HG03064 (cell line): ENCODE results near the gene MYO18A.

ENCODE experiments used
- ATAC-seq: cut with Tn5 transposase; IDR thresholded peaks from one replicate; pipeline ENCODE4 v1.9.1; 2021; ENCODE audit warnings: low read depth; ENCODE audit not compliant: unreplicated experiment

Gene MYO18A

DNA sequence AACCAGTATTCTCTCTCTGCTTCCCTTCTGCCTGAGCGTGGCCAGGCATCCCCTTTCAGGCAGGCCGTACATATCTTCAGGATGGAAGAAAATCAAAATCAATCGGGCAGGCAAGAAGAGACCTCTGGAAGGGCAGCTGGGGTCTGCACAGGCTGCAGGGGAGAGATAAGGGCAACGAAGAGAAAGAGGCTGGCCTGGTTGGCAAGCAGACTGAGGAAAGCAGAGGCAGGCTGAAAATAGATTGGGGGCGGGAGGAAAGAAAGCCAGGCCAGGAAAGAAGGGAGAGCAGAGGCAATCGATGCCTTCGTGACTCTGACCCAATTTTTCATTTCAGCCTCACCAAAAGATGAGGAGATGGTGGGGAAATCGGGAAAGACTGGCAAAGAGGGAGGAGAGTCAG, 119.2 kb downstream of the MYO18A start:
- no peak for ATAC-seq

GRCh38 chr17:29060475-29060874, 119.7 kb downstream of the MYO18A start:
- ATAC-seq = no peak

DNA sequence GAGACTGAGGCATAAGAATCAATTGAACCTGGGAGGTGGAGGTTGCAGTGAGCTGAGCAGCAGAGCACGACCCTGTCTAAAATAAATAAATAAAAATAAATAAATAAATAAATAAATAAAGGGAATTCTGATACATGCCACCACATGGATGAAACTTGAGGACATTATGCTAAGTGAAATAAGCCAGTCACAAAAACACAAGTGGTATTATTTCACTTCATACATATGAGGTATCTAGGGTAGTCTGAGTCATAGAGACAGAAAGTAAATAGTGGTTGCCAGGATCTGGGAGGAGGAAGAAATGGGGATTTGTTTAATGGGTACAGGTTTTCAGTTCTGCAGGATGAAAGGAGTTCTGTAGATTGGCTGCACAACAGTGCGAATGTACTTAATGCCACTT, 120.9 kb downstream of the MYO18A start:
- ATAC-seq = no peak

GRCh38 chr17:29058391-29058790, 121.8 kb downstream of the MYO18A start:
- ATAC-seq = no peak

GRCh38 chr17:29057361-29057760, 122.8 kb downstream of the MYO18A start:
- ATAC-seq = no peak

DNA sequence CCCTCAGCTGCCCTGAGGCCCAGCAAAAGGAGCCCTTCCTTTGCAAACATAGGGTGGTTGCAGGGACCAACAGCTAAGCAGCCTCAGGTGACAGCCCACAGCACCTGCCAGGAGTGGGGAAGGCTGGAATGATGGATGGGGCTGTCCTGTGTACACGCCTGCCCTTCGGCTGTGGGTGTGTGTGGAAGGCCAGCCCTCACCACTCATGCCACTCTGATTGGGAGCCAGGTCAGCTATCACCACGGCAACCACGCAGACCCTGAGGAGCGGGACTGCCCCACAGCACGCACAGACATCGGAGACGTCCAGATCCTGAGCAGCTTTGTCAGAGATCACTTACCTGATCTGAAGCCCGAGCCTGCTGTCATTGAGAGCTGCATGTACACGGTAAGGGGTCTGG, 125.4 kb downstream of the MYO18A start:
- ATAC-seq = no peak

DNA sequence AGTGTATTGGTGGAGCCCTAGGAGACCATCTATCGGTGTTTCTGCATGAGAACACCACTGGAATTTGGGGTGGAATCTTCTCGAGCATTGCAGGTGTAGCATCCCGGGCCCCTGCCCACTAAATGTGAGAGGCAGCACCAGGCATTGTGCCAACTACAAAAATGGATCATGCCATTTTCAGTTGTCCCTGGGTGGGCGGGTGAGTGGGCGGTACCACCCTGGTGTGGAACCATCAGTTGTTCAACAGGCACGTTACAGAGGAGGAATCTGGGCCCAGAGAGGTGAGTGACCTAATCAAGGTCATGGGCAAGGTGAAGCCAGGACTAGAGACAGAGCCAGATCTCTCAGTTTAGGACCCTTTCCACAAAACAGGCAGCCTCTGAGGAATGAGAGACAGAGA, 128.5 kb downstream of the MYO18A start:
- no peak for ATAC-seq

- no peak for ATAC-seq
These were observed 129.0 kb downstream of the MYO18A start for GRCh38 chr17:29051194-29051593.

DNA sequence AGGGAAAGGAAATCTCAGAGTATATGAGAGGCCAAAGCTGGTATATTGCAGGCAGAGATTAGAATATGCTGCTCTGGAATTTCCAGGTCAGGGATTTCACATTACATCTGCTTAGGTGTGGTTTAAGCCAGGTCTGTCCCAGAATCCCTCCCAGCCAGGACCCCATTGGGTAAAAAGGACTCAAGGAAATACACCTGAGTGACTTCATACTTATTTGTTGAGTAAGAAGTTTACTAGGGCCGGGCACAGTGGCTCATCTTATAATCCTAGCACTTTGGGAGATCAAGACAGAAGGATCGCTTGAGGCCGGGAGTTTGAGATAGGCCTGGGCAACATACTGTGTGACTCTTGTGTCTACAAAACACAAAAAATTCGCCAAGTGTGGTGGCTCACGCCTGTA, 130.0 kb downstream of the MYO18A start:
- ATAC-seq = no peak

GRCh38 chr17:29049541-29050145, 130.6 kb downstream of the MYO18A start:
- ATAC-seq = no peak

- ATAC-seq = no peak
These were observed 131.5 kb downstream of the MYO18A start for GRCh38 chr17:29048440-29049368.

- ATAC-seq = no peak
These were observed 133.7 kb downstream of the MYO18A start for GRCh38 chr17:29046473-29046839.

DNA sequence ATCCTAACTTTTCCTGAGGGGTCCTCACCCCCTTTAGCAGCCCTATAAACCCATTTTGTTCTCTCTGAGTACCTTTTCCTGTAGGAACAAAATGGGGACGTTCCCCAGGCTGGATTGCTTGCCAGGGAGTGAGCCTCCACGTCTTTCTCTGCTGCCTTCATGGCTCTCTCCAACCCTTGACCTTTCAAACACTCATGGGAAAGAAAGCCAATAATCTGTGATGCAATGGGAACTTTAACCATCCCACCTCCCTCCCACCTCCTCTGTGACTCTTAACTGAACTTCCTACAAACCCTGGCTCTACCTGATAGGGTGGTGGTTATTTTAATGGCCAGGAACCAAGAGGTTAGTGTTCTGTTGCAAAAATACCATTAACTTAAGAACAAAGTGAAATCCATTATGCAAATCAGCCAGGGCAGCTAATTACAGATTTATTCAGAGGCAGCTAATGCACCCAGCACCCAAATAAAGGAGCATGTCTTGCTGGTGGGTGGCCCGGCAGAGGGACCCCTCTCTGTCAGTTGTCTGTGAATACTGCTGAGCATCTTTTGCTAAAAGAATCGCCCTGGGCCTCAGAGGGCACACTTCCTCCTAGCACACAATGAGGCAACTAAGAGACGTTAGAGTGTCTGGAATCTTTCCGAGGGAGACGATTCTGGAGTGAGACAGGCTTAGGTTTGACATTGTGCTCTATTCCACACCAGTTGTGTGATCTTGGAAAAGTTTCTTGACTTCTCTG, 134.3 kb downstream of the MYO18A start:
- ATAC-seq = no peak

DNA sequence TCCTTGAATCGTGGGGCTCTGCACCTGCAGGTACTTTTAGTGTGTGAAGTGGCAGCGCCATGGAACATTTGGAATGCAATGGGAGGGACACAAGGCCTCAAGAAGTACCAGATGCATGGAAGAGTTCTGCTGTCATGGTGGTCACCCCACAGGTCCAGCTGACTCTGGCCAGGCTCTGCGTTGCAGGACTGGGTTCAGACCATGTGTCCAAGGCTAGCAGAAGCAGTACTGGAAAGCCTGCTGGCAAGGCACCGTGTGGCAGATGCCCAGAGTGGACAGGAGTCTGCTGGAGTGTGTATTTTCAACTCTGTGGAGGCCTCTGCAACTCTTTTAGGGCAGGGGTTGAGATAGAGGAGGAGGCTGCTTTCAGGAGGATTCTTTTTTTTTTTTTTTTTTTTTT, 135.2 kb downstream of the MYO18A start:
- ATAC-seq = no peak

DNA sequence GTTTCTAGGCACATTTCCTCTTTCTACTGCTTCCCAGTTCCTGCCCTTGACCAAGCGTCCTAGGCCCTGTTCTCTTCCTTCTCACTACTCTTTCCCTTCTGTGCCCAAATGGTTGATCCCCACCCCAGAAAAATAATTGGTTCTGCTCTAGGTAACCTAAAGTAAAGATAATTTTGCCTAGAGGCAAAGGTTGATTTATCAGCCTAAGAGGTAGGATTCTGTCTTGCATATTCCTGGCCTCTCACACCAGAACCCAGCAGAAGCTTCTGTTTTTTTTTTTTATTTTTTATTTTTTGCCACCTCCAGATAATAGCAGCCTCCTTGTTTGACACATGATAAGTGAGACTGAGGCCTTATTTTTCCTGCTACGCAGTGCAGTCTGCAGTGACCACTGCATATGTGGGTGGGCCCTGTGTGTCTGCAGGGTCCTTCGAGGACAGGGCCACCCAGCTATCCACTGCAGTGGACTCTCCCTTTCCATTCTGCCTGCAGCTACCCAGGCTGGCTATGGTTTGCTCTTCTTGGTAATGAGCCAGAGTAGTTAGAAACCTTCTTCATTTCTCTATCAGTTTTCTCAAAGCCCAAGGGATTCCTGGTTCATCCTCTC, 136.6 kb downstream of the MYO18A start:
- ATAC-seq = no peak

- ATAC-seq = no peak
These were observed 137.3 kb downstream of the MYO18A start, which contains the start of gene PIPOX for GRCh38 chr17:29042679-29043538. Gene PIPOX, plus strand, starts transcription at chr17:29043141. Its CDS starts 85 bp downstream, at chr17:29043226.

DNA sequence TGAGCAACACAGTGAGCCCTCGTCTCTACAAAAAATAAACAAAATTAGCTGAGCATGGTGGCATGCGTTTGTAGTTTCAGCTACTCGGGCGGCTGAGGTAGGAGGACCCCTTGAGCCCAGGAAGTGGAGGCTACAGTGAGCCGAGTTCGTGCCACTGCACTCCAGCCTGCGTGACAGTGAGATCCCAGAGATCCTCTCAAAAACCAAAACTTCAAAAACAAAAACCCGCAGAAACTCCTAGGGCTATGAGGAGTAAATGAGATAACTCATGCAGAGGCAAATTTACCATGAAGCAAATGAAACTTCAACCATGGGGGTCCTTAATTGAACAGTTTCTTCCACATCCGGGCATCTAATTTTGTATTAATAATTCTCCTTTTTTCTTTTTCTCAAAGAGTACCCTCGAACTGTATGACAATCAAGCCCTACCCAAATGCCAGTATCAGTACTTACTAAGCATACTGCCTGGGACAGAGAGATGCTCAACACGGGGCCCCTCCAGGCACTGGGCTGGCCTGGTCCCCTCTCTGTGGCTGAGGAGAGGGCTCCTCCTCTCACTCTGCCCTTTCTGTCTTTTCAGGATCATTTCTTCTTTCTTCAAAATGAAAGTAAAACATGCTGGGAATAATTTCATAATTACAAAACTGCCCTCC, 138.0 kb downstream of the MYO18A start:
- no peak for ATAC-seq

GRCh38 chr17:29041571-29041970, 138.6 kb downstream of the MYO18A start:
- no peak for ATAC-seq

DNA sequence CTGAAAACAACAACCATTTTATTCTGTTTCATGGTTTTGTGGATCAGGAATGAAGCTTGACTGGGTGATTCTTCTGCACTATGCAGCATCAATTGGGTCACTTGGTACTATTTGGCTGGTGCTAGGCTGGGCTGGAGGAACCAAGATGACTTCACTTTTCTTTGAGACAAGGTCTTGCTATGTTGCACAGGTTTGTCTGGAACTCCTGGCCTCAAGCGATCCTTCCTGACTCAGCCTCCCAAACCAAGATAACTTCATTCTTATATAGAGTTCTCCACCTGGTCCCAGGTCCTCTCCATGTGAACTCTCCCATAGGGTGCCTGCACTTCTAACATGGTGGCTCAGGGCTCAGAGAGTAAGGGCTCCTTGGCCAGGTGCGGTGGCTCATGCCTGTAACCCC, 139.1 kb downstream of the MYO18A start:
- ATAC-seq = no peak
